Activated CD8-positive, alpha-beta memory T cell treated with anti-CD3 and anti-CD28 coated beads for 24 hours (primary cell): Measurements from ENCODE around the gene PPIF.

Experiments
- DNase-seq: peaks from one replicate; pipeline ENCODE4 v3.0.0-alpha.2; 2020

PPIF gene

DNA sequence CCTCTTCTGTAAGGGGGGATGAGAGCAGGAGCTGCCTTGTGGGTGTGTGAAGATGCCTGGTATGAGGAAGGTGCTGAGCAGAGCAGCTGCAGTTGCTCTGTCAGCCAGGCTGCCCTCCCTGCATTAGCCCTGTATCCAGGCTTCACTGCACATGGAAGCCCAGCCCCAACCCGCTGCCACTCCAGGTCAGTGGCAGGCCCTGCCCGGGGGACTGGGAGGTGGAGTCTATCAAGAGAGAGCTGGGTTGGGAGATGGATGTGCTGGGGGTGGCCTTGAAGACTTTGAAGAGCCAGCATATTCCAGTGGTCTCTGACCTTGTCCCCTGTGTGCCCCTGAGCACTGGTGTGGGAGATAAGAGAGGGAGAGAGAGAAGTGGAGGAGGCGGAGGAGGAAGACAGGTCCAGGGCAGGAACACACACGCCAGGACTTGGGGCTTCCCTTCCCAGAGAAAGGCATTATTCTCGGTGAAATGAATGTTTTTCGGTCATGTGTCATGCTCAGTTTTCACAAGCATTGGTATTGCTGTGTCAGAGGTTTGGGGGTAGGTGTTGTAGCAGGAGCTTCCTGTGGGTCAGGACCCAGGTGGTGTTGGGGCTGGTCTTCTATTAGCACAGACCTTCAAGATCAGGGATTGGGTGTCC is 2.6 kb downstream of the PPIF start:
- no peak for DNase-seq

DNA sequence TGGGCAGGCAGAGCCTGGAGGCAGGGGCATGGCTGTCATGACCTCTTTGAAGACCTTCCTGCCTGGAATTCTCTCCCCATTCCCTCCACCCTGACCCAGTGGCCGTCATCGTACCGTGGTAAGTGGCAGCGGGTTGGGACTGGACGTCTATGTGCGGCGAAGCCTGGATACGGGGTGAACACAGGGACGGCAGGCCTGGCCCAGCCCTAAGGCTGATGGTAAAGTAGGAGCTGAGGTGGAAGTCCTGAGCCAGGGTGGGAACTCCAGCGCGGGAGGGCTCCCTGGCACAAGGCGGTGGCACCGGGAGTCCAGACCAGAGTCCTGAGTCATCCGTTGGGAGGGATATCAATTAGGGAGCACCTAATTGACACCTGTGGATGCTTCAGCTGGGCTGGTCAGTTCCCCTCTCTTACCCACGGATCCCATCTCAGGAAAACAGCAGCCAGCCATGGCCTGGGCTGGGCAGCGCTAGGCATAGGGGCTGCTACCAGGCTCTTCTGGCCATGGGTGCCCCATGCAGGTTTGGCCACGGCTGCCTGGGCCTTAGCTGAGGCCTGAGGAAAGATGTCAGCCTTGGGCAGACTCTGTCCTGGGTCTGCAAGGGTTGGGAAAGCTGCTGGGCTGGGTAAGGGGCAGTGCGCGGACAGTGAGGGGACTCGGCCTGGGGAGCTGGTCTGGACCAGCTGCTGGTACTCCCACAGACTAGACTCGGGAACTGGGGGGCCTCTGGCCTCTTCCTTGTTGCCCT is 3.3 kb downstream of the PPIF start:
- no peak for DNase-seq

DNA sequence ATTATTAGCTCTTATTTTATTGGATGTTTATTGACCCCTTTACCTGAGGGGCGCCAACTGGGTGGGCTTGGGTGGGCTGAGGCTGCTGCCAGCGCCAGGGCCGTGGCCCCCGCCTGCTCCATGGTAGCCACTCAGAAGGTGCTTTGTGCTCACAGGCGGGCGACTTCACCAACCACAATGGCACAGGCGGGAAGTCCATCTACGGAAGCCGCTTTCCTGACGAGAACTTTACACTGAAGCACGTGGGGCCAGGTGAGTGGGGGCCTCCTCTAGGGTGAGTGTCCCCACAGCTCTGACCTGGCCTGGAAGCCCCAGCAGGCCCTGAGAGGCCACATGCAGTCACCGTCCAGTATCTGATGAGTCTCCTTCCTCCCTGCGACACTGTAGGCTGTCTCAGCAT is 4.1 kb downstream of the PPIF start:
- no peak for DNase-seq

DNA sequence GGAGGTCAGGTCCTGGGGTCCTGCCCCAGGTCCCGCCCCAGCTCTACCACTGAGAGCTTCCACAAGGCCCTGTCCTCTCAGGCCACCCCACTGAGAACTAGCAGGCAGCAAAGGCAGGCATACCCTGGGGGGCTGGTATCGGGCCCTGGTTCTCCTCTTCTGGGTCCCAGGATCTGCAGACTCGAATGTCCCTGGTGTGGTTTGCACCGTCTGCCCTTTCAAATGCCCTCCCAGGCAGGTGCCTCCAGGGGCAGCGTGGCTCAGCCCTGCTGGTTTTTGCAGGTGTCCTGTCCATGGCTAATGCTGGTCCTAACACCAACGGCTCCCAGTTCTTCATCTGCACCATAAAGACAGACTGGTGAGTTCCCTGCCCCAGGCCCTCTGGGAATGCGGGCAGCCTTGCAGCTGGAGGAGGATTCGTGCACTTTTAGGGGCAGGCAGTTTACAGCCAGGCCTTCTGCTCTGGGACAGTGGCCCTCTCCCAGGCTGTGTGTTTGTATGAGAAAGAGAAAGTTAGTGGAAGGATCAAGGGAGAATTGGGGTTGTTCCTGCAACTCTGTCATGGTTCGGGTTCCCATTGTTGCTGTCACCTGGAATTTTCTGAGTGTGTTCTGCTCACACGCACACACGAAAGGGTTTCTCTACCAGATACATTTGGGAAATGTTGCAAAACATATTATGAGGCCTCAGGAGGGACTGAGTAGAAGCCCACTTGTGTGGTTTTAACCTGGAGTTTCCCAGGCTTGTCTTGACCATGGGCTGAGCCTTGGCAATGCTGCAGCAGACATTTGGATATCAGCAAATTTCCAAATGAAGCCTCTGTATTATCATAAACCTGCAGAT is 5.0 kb downstream of the PPIF start:
- no peak for DNase-seq

DNA sequence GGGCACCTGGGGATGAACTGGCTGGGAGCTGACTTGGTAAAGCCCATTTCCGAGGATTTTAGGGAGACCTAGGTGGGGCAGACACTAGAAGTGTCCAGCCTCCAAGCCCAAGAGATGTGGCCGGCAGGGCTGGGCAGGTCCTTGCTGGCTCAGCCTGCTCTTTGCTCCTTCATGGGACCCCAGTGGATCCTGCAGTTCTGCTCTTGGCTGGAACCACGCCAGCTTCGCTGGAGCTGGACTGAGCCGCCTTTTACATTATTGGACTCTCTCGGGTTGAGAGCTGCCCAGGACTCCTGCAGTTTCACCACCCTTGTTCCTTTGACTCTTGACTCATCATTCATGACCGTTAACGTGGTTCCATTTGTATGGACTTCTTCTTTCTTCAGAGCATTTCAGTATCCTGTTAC is 5.7 kb downstream of the PPIF start:
- no peak for DNase-seq

DNA sequence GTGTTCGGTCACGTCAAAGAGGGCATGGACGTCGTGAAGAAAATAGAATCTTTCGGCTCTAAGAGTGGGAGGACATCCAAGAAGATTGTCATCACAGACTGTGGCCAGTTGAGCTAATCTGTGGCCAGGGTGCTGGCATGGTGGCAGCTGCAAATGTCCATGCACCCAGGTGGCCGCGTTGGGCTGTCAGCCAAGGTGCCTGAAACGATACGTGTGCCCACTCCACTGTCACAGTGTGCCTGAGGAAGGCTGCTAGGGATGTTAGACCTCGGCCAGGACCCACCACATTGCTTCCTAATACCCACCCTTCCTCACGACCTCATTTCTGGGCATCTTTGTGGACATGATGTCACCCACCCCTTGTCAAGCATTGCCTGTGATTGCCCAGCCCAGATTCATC is 6.5 kb downstream of the PPIF start:
- DNase-seq = no peak

DNA sequence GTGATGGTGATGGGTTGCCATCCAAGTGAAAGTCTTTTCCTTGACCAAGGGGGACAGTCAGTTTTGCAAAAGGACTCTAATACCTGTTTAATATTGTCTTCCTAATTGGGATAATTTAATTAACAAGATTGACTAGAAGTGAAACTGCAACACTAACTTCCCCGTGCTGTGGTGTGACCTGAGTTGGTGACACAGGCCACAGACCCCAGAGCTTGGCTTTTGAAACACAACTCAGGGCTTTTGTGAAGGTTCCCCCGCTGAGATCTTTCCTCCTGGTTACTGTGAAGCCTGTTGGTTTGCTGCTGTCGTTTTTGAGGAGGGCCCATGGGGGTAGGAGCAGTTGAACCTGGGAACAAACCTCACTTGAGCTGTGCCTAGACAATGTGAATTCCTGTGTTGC is 6.9 kb downstream of the PPIF start:
- DNase-seq = no peak

DNA sequence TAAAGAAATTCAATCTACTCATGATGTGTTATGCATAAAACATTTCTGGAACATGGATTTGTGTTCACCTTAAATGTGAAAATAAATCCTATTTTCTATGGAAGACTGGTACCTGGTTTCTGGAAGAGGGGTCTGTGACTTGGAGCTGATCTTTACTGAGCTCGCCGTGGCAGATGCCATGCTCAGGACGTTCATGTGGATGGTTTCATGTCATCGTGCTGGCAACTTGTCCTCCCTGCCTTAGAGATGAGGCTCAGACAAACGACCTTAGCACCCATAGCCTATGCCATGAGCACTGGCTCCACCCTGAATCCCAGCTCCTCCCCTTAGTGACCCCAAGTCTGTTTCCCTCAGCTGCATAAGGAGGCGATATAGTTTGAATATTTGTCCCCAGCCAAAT is 7.3 kb downstream of the PPIF start:
- no peak for DNase-seq

DNA sequence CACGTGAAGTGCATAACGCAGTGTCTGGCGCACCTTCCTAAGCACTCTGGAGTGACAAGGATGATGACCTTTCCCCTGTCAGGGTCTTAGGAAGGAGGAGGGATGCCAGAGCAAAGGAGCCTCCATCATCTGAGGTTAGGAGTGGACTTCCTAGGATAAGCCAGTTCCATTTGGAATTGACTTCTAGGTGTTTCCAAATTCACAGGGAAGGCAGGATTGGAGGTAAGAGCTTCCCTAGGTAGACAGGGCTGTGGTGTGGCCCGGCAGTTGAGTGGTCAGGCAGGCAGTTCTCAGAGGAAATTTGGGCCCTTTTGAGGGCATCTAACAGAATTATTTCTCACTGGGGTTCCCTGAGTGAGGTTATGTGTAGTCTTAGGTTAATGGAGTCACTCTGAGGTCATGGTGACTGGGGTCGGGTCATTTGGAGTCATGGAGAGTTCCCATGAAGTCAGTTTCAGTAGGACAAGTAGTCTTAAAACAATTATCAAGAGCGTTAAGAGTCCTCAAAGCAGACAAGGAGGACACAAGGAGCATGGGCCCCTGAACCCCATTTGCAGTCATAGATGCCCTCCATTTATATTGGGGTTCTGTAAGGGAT is 8.2 kb downstream of the PPIF start:
- no peak for DNase-seq

DNA sequence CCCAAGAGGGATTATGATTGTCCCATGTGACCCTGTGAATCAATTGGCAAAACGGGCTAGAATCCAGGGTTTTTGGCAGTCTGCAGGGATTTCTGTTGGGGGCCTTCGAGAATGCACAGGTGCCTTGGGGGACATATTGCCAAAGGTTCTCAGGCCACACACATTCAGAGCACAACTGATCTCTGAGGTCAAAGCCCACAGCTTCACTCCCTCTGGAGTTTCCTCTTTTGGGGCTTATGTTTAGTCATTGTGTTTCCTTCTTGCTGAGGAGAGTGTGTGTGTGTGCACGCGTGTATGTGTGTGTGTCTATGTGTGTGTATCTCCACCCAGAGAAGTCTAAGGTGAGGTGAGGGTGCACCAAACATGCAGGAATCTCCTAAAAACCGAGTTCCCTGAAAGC is 8.8 kb downstream of the PPIF start:
- no peak for DNase-seq

DNA sequence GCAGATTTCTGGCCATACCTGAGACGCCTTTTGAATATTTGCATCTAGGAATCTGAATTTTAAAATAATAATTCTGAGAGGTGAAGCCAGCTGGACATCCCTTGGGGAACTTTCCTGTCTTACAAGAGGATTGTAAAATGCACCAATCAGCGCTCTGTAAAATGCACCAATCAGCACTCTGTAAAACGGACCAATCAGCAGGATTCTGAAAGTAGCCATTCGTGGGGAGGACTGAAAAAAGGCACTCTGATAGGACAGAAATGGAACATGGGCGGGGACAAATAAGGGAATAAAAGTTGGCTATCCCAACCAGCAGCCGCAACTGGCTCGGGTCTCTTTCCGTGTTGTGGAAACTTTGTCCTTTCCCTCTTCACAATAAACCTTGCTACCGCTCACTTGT is 9.9 kb downstream of the PPIF start:
- DNase-seq = no peak

DNA sequence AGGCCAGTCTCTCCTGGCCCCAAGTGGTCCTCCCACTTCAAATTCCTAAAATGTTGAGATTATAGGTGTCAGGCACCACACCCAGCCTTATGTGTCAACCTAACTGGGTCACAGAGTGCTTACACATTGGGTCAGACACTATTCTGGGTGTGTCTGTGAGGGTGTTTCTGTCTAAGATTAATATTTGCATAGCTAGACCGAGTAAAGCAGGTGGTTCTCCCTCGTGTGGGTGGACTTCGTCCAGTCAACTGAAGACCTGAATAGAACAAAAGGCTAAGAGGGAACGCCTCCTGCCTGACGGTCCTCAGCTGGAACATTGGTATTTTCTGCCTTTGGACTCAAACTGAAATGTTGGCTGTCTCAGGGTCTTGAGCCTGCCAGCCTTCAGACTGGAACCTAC is 11.5 kb downstream of the PPIF start:
- no peak for DNase-seq

DNA sequence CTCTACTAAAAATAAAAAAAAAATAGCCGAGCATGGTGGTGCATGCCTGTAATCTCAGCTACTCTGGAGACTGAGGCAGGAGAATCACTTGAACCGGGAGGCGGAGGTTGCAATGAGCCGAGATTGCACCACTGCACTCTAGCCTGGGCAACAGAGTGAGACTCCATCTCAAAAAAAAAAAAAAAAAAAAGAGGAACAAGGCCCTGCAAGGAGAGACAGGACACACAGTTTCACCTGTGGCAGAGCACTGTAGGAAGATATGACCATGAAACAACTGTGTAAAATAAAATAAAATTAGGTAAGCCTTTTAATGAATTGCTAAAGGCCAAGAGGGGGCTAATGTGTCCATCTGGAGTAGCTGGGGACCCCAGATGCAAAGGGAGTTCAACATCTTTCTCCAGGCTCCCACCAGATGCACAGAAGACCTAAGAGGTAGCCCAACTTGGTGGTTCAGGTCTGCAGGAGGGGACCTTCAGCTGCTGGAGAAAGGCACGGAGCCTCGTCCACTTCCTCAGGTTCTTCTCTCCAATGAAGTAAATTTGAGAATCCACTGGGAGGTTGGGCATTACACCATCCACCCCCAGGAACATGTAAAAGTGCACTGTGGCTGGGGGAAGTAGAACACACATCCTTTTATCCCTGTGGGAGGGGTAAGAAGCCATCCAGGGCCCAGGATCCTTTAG is 12.7 kb downstream of the PPIF start:
- DNase-seq = no peak

DNA sequence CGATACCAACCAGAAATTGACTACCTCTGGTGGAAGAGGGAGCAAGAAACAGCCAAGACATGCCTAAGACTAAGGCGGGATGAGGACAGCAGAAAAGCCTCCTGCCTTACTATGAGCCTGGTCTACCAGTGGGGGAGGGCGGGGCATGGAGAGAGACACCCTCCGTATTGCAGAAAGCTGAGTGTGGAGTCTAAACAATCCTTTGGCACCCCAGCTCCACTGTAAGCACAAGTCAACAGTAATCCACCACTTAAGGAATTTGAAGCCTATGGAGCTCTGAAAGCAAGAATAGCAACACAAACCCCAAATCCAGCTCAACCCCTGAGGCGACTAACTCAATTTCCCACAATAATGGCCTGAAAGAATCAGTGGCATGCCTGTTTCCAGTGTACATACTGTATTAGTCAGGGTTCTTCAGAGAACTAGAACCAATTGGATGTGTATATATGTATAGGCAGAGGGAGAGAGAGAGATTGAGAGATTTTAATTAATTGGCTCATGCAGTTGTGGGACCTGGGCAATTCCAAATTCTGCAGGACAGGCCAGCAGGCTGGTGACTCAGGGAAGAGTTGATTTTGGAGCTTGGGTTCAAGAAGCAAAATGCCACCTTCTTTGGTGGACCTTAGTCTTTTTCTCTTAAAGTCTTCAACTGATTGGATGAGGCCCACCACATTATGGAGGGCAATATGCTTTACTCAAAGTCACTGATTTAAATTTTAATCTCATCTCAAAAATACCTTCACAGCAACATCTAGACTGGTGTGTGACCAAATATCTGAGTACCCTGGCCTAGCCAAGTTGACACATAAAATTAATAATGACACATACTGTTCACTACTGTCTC is 13.5 kb downstream of the PPIF start:
- no peak for DNase-seq

DNA sequence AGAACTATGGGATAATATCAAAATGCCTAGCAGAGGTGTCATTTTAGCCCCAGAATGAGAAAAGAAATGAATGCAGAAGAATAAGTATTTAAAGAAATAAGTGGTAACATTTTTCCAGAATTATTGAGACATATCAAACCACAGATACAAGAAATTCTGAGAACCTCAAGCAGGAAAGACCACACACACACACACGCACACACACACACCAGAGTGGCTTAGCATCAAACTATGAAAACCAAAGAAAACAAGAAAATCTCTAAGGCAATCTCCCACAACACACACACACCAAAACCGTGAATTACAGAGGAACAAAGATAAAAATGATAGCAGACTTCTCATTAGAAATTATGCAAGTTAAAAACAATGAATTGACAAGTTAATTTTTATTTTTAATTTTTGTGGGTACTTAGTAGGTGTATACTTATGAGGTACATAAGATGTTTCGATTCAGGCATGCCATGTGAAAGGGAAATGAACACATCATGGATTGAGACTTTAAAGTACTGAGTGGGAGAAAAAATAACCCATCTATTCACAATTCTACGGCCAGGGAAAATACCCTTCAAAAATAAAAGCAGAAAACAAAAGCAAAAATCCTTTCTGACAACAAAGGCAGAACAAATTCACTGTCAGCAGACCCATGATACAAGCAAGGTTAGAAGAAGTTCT is 14.6 kb downstream of the PPIF start:
- no peak for DNase-seq

DNA sequence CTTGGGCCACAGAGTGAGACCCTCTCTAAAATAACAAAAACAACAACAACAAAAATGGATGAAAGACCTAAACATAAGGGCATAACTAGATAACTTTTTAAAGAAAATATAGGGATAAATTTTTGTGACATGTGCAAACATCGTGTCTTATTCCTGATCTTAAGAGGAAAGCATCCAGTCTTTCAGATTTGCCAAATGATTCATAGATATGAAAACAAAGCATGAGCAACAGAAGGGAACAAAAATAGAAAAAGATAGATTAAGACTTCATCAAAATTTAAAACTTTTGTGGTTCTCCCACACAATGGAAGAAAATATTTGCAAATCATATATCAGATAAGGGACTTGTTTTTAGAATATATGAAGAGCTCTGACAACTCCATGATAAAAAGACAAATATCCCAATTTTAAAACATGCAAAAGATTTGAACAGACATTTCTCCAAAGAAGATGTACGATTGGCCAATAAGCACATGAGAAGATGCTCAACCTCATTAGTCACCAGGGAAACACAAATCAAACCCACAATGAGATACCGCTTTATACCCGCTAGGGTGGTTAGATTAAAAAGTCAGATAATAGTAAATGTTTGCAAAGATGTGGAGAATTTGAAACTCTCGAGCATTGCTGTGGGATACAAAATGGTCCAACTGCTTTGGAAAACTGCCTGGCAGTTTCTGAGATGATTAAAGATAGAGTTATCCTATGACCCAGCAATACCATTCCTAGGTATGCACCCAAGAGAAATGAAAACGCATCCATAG is 20.3 kb downstream of the PPIF start:
- DNase-seq = no peak

DNA sequence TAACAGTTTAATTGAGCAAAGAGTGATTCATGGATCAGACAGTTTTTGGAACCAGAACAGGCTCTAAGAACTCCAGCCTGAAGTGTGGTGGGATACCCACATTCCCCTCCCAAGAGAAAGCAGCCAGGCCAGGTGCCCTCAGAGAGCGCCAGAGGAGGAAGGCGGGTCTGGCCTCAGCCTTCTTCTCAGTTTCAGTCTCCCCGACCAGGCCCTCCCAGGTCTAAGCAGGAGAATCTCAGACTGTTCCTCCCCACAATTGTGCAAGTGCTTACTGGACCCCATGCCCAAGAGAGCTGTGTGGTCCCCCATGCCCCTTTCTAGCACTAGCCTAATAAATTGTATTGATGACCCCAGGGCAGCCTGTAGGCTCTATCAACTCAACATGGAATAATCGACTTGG is 25.6 kb downstream of the PPIF start:
- DNase-seq = peak; percentile 35

DNA sequence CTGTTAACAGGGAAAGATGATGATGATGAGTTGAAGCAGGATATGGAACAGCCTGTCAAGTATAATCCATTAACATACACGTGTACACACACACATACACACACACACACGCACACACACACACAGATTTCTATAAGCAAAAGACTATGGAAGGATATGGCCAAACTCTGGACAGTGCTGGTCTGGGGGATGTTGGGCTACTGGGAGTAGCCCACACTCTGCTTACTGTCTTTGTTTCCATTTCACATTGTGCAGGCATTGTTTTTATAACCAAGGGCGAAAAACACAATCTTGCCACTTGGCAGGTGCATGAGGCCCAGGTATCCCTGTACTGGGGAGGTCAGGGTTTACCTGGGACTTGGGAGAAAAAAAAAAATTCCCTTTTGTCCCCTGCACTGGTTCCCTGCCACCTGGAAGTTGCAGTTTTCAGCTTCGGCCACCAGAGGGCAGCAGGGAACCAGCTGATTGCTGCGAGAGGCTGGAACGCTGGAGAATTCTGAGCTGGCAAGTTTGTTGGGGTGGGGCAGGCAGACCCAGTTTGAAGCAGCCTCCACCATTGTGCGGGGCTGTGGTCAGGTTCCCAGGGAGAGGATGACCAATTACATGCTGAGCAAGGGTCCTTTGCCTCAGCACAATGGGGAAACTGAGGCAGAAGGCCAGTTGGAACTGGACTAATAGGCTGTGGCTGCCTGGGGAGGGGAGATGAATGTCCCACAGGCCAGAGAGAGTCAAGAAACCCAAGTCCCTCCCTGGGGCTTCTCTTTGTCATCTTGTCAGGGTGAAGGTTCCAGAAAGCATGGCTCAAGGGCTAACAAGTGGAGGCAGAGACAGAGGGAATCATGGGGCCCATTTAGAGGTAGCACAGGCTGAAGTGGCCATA is 27.3 kb downstream of the PPIF start:
- DNase-seq = peak; percentile 92

DNA sequence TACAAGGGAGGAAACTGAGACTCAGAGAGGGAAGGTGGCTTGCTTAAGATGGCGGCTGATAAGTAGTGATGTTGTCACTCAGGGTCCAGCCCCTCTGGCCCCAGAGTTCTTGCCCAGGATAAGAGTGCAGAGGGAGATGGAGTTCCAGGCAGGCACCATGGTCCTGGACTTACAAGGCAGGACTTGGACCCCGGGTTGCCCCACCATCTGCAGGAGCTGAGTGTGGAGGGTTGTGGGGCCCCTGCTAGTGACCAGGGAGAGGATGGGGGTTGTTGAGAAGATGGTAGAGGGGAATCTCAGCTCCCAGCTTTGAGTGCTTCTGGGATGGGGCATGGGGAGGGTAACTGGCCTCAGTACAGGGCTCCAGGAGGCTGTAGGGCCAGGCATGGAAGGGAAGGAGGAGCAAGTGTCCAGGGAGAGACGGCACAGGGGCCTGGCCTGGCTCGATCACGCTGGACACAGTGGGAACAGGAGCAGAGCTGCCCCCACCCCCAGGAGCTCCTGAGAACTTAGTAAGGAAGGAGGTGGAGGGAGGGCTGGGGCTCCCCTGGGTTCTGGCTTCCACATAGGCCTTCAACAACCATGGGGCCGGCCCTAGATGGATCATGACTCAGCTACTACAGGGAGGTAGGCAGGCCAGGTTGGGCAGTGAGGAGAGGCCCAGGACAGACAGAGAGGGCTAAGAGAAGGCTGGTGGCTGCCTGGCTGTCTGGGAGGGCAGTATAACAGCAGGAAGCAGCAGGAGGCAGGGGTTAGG is 28.2 kb downstream of the PPIF start:
- peak; percentile 52 for DNase-seq
